ENCODE measurements around the gene KCNA2.

- no peak for TF ChIP-seq CTCF (optimal IDR thresholded peaks at IDR 0.05 in 1 of 3, IDR thresholded peaks at IDR 0.05 in 1 of 3, conservative IDR thresholded peaks at IDR 0.05 in 1 of 3; ENCODE audit: extremely low read depth in 1 of 3, insufficient read depth in 2 of 3, low read length in 3 of 3)
- no peak for TF ChIP-seq EZH2 (IDR thresholded peaks at IDR 0.05; ENCODE audit: low read length)
These were observed 54.8 kb downstream of the KCNA2 start for GRCh38 chr1:110551278-110551809.

Data from keratinocyte (primary cell).